AG09319 (cell line): ENCODE results near the gene STAP1.

ENCODE experiments used
- DNase-seq: peaks from one replicate; pipeline ENCODE4 v3.0.0-alpha.2; 2010; ENCODE audit warnings: low read depth; ENCODE audit errors: extremely low read depth
- TF ChIP-seq, protein P1 (sequence below): IDR thresholded peaks from 2 replicates; pipeline ENCODE4 v1.5.1; 2011; ENCODE audit warnings: low read depth, mild to moderate bottlenecking, inconsistent platforms, low read length, moderate library complexity

The STAP1 gene

GRCh38 chr4:67556436-67556835 lies 2.1 kb upstream of the STAP1 start:
- DNase-seq = no peak

GRCh38 chr4:67565284-67565683 lies 6.8 kb downstream of the STAP1 start:
- DNase-seq = no peak
- TF ChIP-seq, protein P1, sequence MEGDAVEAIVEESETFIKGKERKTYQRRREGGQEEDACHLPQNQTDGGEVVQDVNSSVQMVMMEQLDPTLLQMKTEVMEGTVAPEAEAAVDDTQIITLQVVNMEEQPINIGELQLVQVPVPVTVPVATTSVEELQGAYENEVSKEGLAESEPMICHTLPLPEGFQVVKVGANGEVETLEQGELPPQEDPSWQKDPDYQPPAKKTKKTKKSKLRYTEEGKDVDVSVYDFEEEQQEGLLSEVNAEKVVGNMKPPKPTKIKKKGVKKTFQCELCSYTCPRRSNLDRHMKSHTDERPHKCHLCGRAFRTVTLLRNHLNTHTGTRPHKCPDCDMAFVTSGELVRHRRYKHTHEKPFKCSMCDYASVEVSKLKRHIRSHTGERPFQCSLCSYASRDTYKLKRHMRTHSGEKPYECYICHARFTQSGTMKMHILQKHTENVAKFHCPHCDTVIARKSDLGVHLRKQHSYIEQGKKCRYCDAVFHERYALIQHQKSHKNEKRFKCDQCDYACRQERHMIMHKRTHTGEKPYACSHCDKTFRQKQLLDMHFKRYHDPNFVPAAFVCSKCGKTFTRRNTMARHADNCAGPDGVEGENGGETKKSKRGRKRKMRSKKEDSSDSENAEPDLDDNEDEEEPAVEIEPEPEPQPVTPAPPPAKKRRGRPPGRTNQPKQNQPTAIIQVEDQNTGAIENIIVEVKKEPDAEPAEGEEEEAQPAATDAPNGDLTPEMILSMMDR = no peak

More at GRCh38 chr4:67556436-67556835, 2.1 kb upstream of the STAP1 start:
- TF ChIP-seq, protein P1 = no peak

- TF ChIP-seq, protein P1 = no peak
- no peak for DNase-seq
Measured at GRCh38 chr4:67566335-67566734, 7.8 kb downstream of the STAP1 start.

DNA sequence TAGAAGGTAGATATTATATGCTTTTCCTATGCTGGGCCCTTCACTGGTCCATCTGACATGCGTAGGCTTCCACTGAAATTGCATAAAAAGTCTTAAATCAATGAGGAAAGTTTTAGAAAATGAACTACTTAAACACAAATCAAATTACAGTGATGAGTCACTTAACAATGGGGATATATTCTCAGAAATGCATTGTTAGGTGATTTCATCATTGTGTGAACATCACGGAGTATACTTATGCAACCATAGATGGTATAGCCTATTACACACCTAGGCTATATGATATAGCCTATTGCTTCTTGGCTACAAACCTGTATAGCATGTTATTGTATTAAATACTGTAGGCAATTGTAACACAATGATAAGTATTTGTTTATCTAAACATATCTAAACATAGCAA lies 10.3 kb downstream of the STAP1 start:
- TF ChIP-seq, protein P1 = no peak
- no peak for DNase-seq

- no peak for DNase-seq
- TF ChIP-seq, protein P1 = no peak
Measured at GRCh38 chr4:67570537-67570936, 12.0 kb downstream of the STAP1 start.

DNA sequence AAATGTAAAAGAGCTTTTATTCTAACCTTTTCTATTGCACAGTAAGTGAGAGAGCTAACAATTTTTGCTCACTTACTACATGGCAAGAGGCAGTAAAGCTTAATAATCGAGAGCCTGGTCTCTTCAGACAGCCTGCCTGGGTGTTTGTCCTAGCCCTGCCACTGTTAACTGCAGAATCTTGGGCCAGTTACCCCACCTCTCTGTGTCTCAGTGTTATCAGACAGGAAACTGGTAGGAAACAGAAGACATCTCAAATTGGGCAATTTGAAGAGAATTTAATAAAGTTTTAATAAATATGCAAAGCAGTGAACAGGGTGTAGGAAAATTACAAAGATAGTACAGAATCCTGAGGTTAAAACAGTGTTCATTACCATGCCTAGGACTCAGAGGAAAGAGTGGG lies 13.4 kb downstream of the STAP1 start:
- no peak for DNase-seq
- TF ChIP-seq, protein P1 = no peak

GRCh38 chr4:67573193-67573592 lies 14.7 kb downstream of the STAP1 start:
- no peak for DNase-seq
- TF ChIP-seq, protein P1 = no peak
